CD8-positive, alpha-beta memory T cell (primary cell): ENCODE data around the gene C15orf39. TPM values are rescaled to one million over a fixed set of nuclear protein-coding genes. Genes with fewer than 3 reads are reported as not detected.

Source experiments
- CTCF ChIA-PET: fragments of 350-600 bp; sonication (Branson Sonifier 250); formaldehyde crosslinking; loops from one replicate; lab custom pipeline; 2021; ENCODE audit warnings: antibody characterized with exemption; lab: Charles Lee
- POLR2A ChIA-PET: fragments of 350-600 bp; sonication (Branson Sonifier 250); formaldehyde crosslinking; loops from one replicate; lab custom pipeline; 2021; ENCODE audit warnings: antibody characterized with exemption; lab: Charles Lee
- DNase-seq, 5 donors: peaks; one replicate each; pipeline versions ENCODE4 v3.0.0 to v3.0.0-alpha.2; 2020 to 2022; ENCODE audit warnings: mixed read lengths in 1 of 5
- H3K27ac ChIP-seq: one replicate; pipeline ENCODE4 v1.7.0; 2013; ENCODE audit warnings: low read depth, mild to moderate bottlenecking, low read length, moderate library complexity
- H3K27me3 ChIP-seq: 2 replicates; pipeline ENCODE4 v1.7.0; 2013; ENCODE audit warnings: low read length, mild to moderate bottlenecking; ENCODE audit not compliant: insufficient read depth, poor library complexity, severe bottlenecking
- H3K36me3 ChIP-seq: 2 replicates; pipeline ENCODE4 v1.7.0; 2013; ENCODE audit warnings: mild to moderate bottlenecking, low read length, moderate library complexity; ENCODE audit not compliant: insufficient read depth
- H3K4me1 ChIP-seq: 2 replicates; pipeline ENCODE4 v1.7.0; 2013; ENCODE audit warnings: mild to moderate bottlenecking, low read length, moderate library complexity; ENCODE audit not compliant: insufficient read depth
- H3K4me3 ChIP-seq: 2 replicates; pipeline ENCODE4 v1.7.0; 2013; ENCODE audit warnings: mild to moderate bottlenecking, low read length
- H3K9me3 ChIP-seq: 2 replicates; pipeline ENCODE4 v1.7.0; 2013; ENCODE audit warnings: mild to moderate bottlenecking, low read length
- H3K27ac Mint-ChIP-seq, 8 donors: one replicate each; pipeline ENCODE4 v1.8.0; 2020 to 2021; ENCODE audit warnings: mixed read lengths in 8 of 8, mild to moderate bottlenecking in 6 of 8, inconsistent platforms in 3 of 8, moderate library complexity in 3 of 8
- H3K27me3 Mint-ChIP-seq, 2 donors: one replicate each; pipeline ENCODE4 v1.8.0; 2020 to 2021; ENCODE audit warnings: mixed read lengths in 2 of 2, mild to moderate bottlenecking in 1 of 2, moderate library complexity in 1 of 2
- H3K36me3 Mint-ChIP-seq, 3 donors: one replicate each; pipeline ENCODE4 v1.8.0; 2020 to 2021; ENCODE audit warnings: mixed read lengths in 3 of 3, inconsistent platforms in 1 of 3, mild to moderate bottlenecking in 1 of 3
- H3K4me1 Mint-ChIP-seq, 3 donors: one replicate each; pipeline ENCODE4 v1.8.0; 2020 to 2021; ENCODE audit warnings: mixed read lengths in 3 of 3, inconsistent platforms in 1 of 3, mild to moderate bottlenecking in 1 of 3
- H3K4me3 Mint-ChIP-seq, 7 donors: one replicate each; pipeline ENCODE4 v1.8.0; 2020 to 2021; ENCODE audit warnings: mixed read lengths in 7 of 7, mild to moderate bottlenecking in 6 of 7, moderate library complexity in 4 of 7, inconsistent platforms in 2 of 7
- H3K9me3 Mint-ChIP-seq, 5 donors: one replicate each; pipeline ENCODE4 v1.8.0; 2020 to 2022; ENCODE audit warnings: mixed read lengths in 5 of 5, mild to moderate bottlenecking in 3 of 5, moderate library complexity in 2 of 5, inconsistent platforms in 1 of 5
- polyA plus RNA-seq: library from polyadenylated mRNA; unstranded; fragments of 300-500 nt; fragmentation: Illumina TruSeq; gene quantifications from one replicate; pipeline ENCODE4 v1.2.3, GENCODE V29; 2021
- total RNA-seq, 2 experiments: library from RNA; stranded (reverse); gene quantifications; one replicate each; pipeline ENCODE4 v1.2.3, GENCODE V29; 2021

C15orf39 gene
- total RNA-seq (10 to 100 TPM; 29.8 to 32.0 TPM), polyA plus RNA-seq (6.1 TPM)

DNA sequence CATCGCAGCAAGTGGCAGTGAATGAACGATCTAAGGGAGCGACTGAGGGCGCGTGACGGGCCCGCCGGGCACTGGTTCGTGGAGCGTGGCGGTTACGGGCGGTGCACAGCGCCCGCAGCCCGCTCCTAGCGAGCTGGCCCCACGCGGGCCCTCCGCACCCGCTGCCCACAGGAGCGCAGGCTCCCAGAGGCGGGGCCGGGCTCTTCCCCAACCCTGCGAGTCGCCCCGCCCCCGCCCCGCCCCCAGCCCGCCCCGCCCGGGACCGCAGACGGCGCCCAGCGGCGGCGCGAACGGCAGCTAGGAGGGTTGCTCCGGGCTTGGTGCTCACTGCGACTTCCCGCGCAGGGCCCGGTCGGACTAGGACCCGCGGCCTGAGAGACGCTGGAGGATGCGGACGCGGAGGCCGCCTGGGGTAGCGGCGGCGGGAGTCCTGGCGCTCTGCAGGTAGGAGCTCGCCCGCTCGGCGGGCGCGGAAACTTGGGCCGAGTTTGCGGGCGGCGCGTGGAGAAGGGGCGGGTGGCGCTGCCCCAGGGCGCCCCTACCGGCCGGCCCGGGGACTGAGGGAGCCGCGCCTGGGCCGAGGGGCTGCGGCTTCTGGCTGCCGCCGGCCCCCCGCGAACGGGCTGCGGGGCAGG is at the start of gene C15orf39:
C15orf39 (plus strand) TSS at position 267 of the 635 bp plus-strand sequence. CDS start 4,167 bp downstream, outside the sequence.
- no peaks in the 10 kb centered on the region for H3K9me3 Mint-ChIP-seq
- Histone ChIP-seq H3K36me3 (no peaks in the 10 kb centered on the region), H3K27ac (peak within 1 kb of the TSS; percentile 86), H3K9me3 (no peaks in the 10 kb centered on the region), H3K4me1 (peaks cover 41% of the 10 kb centered on the region), H3K27me3 (no peaks in the 10 kb centered on the region), H3K4me3 (peak within 1 kb of the TSS; percentile 96)
- peak within 1 kb of the TSS; percentile 92 to 98 (median 94) for H3K27ac Mint-ChIP-seq
- ChIA-PET CTCF (interaction anchor here (0.7 to 4.1 kb wide), 20 partner anchors 10 to 1243 kb away, joined by 3 to 23 read pairs (median 4); partner anchors contain the start of genes PPCDC and RPP25), POLR2A (interaction anchor here (0.5 to 1.5 kb wide), 7 partner anchors 93 to 586 kb away, joined by 3 to 10 read pairs (median 3); partner anchors contain the start of genes CLK3, PPCDC and SIN3A)
- H3K4me1 Mint-ChIP-seq = peaks cover 34 to 63% (median 41%) of the 10 kb centered on the region in 3 donors
- peak within 1 kb of the TSS; percentile 87 to 97 (median 94) for H3K4me3 Mint-ChIP-seq
- H3K27me3 Mint-ChIP-seq = peaks cover 0 to 1% of the 10 kb centered on the region in 2 donors
- peak; percentile 67 to 84 (median 81) for DNase-seq
- peaks cover 0 to 15% (median 2%) of the 10 kb centered on the region in 3 donors for H3K36me3 Mint-ChIP-seq

DNA sequence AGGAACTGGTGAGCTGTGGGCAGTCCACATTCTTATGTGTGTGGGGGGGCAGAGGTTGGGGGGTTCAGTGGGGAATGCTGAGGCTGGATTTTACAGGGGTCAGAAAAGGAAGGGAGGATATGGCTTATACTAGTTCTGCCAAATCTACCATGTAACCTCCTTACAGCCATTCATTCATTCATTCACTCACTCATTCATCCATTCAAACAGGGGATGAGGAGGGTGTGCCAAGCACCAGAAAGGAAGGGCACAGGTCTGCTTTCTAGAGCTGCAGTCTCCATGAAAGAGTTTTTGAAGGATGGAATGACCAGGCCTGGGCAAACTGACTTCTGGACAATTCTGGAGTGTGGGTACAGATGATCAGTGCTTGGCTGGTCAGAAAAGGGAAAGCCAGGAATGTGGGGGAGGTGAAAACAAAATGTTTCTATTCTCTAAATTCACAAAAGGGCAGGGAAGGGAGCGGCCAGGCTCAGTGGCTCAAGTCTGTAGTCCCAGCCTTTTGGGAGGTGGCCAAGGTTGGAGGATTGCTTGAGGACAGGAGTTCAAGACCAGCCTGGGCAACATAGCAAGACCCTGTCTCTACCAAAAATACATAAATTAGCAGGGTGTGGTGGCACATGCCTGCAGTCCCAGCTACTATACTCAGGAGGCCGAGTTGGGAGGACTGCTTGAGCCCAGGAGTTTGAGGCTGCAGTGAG is 49.2 kb upstream of the C15orf39 start:
- H3K36me3 ChIP-seq = no peaks in the 10 kb centered on the region
- no peaks in the 10 kb centered on the region for H3K27me3 ChIP-seq
- H3K27me3 Mint-ChIP-seq = no peaks in the 10 kb centered on the region
- H3K4me3 Mint-ChIP-seq = no peak overlapping the region
- peaks cover 0 to 4% (median 0%) of the 10 kb centered on the region in 3 donors for H3K4me1 Mint-ChIP-seq
- no peak for DNase-seq
- H3K9me3 ChIP-seq = no peaks in the 10 kb centered on the region
- H3K4me1 ChIP-seq = no peaks in the 10 kb centered on the region
- ChIA-PET CTCF (no interaction called here), POLR2A (no interaction called here)
- H3K9me3 Mint-ChIP-seq = peaks cover 0 to 4% (median 3%) of the 10 kb centered on the region in 5 donors
- no peak overlapping the region for H3K4me3 ChIP-seq
- no peaks in the 10 kb centered on the region for H3K36me3 Mint-ChIP-seq
- H3K27ac Mint-ChIP-seq = peak overlapping the region in 2 of 8 donors; percentile 3 to 20
- peak overlapping the region; percentile 31 for H3K27ac ChIP-seq

DNA sequence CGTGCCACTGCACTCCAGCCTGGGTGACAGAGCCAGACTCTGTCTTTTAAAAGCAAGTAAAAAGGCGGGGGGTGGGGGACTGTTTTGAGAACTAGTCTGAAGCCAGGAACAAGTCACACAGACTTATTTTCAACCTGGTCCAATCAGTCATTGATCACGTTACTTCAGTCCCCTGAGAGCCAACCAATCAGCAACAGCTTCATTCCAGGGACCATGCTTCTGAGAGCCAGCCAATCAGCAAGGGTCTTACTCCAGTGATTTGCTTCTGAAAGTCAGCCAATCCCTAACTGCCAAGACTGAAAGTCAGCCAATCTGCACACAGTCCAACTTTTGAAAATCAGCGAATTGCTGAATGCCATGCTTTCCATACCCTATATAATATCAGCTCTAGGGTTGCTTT is 48.6 kb upstream of the C15orf39 start:
- Histone ChIP-seq H3K27ac (no peak overlapping the region), H3K36me3 (no peaks in the 10 kb centered on the region), H3K4me1 (no peaks in the 10 kb centered on the region), H3K27me3 (no peaks in the 10 kb centered on the region), H3K9me3 (no peaks in the 10 kb centered on the region), H3K4me3 (no peak overlapping the region)
- Mint-ChIP-seq H3K4me3 (no peak overlapping the region), H3K27me3 (no peaks in the 10 kb centered on the region), H3K4me1 (peaks cover 0 to 4% (median 0%) of the 10 kb centered on the region in 3 donors), H3K27ac (no peak overlapping the region), H3K9me3 (peaks cover 0 to 4% (median under 1%) of the 10 kb centered on the region in 5 donors), H3K36me3 (no peaks in the 10 kb centered on the region)
- ChIA-PET POLR2A (no interaction called here), CTCF (no interaction called here)
- DNase-seq = no peak

DNA sequence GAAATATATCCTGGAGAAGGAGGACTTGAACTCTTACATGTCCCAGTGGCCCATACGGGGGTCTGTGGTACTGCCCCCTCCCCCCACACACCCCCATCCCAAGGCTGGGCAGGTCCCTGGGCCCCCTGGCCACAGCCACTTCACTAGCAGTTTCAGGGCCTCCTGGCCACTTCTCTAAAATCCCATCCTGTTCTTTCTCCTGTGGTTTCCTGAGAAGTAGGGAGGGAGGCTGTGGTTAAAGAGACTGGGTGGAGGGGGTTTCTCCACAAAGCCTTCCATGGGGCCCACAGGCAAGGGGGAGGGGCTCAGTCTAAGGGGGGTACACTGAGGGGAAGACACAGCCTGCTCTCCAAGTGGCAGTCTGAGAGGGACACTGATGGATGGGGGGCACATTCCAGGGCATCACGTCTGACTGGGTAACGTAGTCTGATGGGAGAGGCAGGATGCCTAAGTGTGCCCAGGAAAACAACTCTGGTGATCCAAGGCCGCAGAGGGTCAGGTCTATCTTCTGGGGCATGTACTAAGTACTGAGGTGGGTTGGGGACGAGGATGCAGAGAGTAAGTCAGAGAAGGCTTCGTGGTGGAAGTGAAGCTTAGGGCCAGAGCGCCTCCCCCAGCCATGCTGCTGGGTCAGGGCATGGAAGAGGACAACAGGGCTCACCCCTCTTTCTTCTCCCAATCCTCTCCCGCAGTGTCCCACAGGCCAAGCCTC is 48.0 kb upstream of the C15orf39 start:
- CTCF ChIA-PET = no interaction called here

DNA sequence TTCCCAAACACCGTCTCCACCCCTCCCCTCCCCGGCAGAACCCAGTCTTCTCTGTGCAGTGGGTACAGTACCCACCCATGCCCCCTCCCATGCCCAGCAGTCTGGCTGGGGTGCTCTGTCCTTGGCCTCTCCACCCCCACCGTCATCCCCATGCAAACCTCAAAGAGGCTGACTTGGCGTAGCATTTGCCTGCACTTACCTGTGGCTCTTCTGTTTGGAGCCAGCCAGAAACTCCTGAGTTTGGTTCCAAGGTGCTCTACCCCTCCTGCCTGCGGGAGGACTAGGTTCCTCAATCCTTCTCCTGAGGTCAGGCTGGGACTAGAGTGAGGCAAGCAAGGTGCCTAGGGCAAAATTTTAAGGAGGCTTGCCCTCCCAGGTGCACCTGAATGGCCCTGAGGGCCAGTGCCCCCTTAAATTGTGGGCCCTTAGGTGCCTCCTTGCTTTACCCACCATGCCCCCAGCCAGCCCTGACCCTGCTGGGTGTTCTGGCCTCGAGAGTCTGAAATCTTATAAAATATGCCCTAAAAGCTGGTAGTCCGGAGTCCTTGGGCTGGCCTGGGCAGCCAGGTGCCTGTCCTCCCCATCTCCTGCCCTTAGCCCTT is 47.1 kb upstream of the C15orf39 start:
- Histone ChIP-seq H3K4me3 (no peak overlapping the region), H3K27me3 (no peaks in the 10 kb centered on the region), H3K36me3 (no peaks in the 10 kb centered on the region), H3K4me1 (no peaks in the 10 kb centered on the region), H3K27ac (no peak overlapping the region), H3K9me3 (no peaks in the 10 kb centered on the region)
- Mint-ChIP-seq H3K4me3 (no peak overlapping the region), H3K9me3 (peaks cover 0 to 2% (median 0%) of the 10 kb centered on the region in 5 donors), H3K27ac (peak overlapping the region in 2 of 8 donors; percentile 3 to 47), H3K27me3 (no peaks in the 10 kb centered on the region), H3K36me3 (no peaks in the 10 kb centered on the region), H3K4me1 (peaks cover 0 to 4% (median 0%) of the 10 kb centered on the region in 3 donors)
- POLR2A ChIA-PET = no interaction called here
- no peak for DNase-seq
- CTCF ChIA-PET = no interaction called here

More for the DNA sequence above, 48.0 kb upstream of the C15orf39 start:
- H3K27me3 Mint-ChIP-seq = no peaks in the 10 kb centered on the region
- H3K9me3 Mint-ChIP-seq = peaks cover 0 to 2% (median 0%) of the 10 kb centered on the region in 5 donors
- H3K4me3 ChIP-seq = no peak overlapping the region
- H3K9me3 ChIP-seq = no peaks in the 10 kb centered on the region
- H3K27ac Mint-ChIP-seq = no peak overlapping the region
- no peaks in the 10 kb centered on the region for H3K27me3 ChIP-seq
- POLR2A ChIA-PET = no interaction called here
- no peak for DNase-seq
- H3K36me3 Mint-ChIP-seq = no peaks in the 10 kb centered on the region
- H3K4me3 Mint-ChIP-seq = no peak overlapping the region
- H3K4me1 ChIP-seq = no peaks in the 10 kb centered on the region
- no peaks in the 10 kb centered on the region for H3K36me3 ChIP-seq
- H3K27ac ChIP-seq = no peak overlapping the region
- peaks cover 0 to 4% (median 0%) of the 10 kb centered on the region in 3 donors for H3K4me1 Mint-ChIP-seq

DNA sequence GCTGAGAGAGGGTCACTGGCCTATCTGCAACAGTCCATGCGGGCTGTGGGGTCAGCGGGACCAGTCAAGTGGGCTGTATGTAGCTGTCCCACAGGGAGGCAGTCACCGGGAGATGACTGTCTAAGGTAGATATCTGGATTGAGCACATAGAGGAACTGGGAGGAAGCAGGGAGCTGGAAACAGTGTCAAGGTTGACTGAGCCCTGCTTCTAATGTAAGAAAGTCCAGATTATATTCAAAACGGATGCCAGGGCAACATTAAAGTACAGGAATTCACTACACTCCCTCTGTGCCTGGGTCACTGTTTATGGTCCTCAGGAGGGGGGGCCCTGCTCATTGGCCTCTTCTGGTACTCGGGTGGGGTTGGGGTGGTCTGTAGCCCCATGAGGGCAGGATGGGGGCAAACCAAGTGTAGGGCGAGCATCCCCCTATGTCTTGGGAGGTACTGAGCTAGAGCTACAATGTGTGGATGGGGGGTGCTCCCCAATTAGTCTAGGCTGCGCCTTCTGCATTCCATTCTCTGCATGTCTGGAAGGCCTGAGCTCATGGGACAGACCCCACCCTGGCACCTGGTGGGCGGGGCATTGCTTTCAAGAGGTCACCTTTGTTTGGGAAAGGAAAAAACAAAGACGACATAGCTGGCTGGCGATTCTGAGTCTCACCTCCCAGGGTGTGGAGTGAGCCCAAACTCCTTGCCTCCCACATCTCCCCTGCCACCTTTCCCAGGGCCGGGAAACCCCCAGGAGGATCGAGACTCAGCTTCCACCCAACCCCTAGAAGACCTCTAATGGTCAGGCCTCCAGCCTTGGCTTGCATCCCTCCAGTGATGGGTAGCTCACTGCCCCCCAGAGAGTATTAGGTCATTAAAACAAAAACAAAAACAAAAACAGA is 45.1 kb upstream of the C15orf39 start:
- no peaks in the 10 kb centered on the region for H3K4me1 Mint-ChIP-seq
- peak overlapping the region in 2 of 8 donors; percentile 12 to 42 for H3K27ac Mint-ChIP-seq
- no peaks in the 10 kb centered on the region for H3K9me3 Mint-ChIP-seq
- Histone ChIP-seq H3K36me3 (no peaks in the 10 kb centered on the region), H3K4me3 (no peak overlapping the region), H3K4me1 (no peaks in the 10 kb centered on the region), H3K27me3 (no peaks in the 10 kb centered on the region), H3K27ac (no peak overlapping the region), H3K9me3 (no peaks in the 10 kb centered on the region)
- CTCF ChIA-PET = no interaction called here
- peaks cover 0 to 2% of the 10 kb centered on the region in 2 donors for H3K27me3 Mint-ChIP-seq
- H3K4me3 Mint-ChIP-seq = no peak overlapping the region
- POLR2A ChIA-PET = no interaction called here
- no peak for DNase-seq
- no peaks in the 10 kb centered on the region for H3K36me3 Mint-ChIP-seq

DNA sequence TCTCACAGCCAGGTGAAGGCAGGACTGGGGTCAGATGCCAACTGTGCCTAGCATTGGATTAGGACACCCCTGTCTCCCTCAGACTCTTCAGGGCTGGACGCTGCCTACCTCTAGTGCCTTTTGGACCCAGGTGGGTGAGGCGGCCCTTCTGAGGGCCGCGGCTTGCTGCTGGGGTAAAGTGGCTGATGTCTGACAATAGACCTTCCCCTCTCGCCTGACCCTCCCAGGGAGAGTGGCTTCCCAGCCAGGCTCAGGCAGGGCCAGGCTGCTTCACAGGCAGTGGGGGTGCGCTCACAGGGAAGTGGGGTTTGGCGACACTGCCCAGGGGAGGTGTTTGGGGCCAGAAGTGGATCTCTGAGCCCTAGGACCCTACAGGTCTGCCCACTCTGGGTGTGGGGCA is 43.3 kb upstream of the C15orf39 start:
- Mint-ChIP-seq H3K4me1 (no peaks in the 10 kb centered on the region), H3K4me3 (no peak overlapping the region), H3K9me3 (no peaks in the 10 kb centered on the region), H3K36me3 (no peaks in the 10 kb centered on the region), H3K27me3 (peaks cover 0 to 3% of the 10 kb centered on the region in 2 donors), H3K27ac (no peak overlapping the region)
- Histone ChIP-seq H3K27me3 (no peaks in the 10 kb centered on the region), H3K4me1 (no peaks in the 10 kb centered on the region), H3K9me3 (no peaks in the 10 kb centered on the region), H3K36me3 (no peaks in the 10 kb centered on the region), H3K27ac (no peak overlapping the region), H3K4me3 (no peak overlapping the region)
- POLR2A ChIA-PET = no interaction called here
- CTCF ChIA-PET = no interaction called here
- no peak for DNase-seq
